NCI-H2029 (cell line): ENCODE measurements around the gene CD36.

Source experiments
- DNase-seq: peaks from one replicate; lab custom pipeline; 2025; lab: John Stamatoyannopoulos, UW

Gene CD36

GRCh38 chr7:80705130-80705781 is 66.8 kb downstream of the CD36 start:
- no peak for DNase-seq

DNA sequence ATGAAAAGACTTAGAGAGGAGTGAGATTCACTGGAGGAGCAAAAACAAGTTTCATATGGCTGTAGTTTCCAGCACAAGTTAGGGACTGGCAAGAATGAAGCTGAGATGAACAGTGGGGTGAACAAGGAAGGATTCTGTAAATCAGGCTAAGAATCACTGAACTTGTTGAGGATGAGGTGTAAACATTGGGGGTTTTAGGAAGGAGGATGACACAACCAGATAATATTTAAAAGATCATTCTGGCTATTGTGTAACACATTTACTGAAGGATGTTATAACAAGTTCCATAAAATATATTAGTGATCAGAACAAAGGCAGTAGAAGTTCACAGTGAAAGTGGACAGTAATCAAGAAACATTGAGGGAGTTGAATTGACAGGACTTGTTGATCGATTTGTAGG is 68.9 kb downstream of the CD36 start:
- DNase-seq: no peak

DNA sequence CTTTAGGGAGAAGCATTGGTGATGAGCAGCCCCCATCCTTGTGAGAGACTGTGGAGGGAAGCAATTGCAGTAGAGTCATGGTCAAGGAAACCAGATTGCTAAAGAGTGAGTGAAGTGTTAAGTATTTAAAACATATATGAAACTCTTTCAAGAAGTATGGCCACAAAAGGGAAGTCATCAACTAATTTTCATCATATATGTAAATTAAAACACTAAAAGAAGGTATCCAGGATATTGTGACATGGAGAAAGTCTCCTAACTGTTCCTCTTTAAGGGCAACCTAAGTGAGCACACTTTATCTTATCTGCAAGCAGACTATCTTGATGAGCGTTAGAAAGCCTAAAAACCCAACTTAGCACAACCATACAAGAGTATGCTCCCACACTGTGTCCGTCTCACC is 69.7 kb downstream of the CD36 start:
- no peak for DNase-seq

DNA sequence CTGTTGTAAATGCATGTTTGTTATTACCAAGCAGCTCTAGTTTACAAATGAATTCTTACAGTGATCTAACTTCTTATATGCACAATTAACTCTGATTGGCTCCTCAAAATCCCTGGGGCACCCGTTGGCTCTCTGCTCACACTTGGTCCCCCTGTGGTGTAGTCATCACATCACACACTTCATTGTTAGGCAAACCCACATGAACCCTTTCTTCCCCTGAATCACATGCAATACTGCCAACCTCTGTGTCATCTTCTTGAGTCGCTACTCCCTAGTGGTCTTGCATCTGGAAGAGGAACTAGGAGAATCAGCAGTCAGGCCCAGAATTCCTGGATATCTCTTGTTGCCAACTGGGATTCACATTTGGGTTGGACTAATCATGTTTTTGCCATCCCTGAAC is 73.1 kb downstream of the CD36 start:
- no peak for DNase-seq

GRCh38 chr7:80719261-80719660 is 80.8 kb downstream of the CD36 start:
- DNase-seq: no peak

- no peak for DNase-seq
Measured at GRCh38 chr7:80720146-80720545, 81.7 kb downstream of the CD36 start.

DNA sequence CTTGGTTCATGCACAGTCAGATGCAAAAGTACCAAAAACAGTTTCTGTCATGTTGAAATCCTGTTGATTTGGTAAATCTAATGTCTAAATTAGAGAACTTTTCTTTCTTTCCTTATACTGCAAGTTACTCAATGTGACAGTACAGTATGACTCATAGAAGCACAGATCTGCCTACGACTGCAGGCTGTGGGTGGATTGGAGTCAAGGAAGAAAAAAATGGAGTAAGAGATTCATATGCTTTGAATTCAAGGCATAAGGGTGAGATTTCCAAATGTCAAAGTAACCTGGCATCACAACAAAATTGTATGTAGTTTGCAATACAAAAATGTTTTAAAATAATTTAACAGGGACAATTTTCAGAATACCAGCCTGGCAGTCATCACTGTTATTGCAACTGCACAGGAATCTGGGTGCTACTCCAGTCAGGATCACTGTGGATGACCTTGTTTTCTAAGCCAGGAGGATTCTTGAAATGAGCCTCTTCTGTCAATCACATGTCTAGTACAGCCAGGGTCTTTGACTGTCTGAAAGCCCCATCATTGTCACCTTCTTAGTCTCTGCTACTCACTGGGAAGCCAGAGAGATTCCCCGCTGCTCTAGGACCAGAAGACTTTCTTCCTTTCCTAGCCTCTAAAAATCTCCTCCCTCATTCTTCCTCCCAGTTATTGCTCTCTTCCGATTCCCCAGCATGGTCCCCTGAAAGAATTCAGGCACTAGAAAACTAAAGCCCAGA is 83.6 kb downstream of the CD36 start:
- no peak for DNase-seq

DNA sequence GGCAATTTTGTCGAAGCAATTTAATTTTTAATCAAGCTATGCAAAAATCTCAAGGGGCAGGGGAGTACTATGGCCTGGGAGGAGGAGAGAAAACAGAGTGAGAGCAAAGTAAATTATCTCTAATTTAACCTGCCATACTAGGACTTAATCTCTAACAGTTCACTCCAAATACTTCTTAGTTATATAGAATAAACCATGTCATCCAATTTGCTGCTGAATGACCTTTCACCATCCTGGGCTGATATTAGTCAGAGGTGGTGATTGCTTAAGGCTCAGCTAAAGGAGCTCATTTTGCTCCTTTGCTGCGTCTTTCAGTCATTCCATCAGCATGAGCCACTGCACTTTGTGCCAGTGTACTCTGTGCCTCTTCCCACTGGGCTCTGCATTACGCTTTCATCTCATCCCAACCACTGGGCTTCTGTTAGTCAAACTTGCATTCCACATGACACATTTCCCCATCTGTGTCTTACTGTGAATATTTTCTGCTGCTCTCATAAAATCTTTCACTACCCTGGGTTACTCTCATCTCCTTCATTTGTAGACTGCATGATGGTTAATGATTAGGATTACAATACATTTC is 84.3 kb downstream of the CD36 start:
- no peak for DNase-seq

GRCh38 chr7:80724249-80724871 is 85.9 kb downstream of the CD36 start:
- no peak for DNase-seq

DNA sequence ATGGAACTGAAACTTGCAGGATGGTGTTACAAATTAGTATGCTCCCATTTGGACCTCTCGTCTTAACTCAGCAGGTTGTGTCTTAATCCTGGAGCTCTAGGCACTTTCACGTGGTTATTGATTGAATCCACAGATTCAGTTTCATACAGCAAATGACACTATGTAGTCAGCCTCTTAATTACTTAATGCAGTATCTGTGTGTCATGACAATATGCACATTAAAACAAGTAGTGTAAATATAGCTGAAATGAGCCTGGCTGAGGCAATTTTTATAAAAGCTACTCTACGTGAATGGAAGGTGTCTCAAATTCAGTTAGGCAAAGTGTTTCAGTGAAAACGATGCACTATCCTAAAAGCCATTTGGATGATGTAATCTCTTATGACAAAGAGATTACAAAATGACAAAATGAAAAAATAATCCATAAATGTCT is 86.8 kb downstream of the CD36 start:
- DNase-seq: no peak
